ENCODE measurements around the gene APBA1.

APBA1 gene

DNA sequence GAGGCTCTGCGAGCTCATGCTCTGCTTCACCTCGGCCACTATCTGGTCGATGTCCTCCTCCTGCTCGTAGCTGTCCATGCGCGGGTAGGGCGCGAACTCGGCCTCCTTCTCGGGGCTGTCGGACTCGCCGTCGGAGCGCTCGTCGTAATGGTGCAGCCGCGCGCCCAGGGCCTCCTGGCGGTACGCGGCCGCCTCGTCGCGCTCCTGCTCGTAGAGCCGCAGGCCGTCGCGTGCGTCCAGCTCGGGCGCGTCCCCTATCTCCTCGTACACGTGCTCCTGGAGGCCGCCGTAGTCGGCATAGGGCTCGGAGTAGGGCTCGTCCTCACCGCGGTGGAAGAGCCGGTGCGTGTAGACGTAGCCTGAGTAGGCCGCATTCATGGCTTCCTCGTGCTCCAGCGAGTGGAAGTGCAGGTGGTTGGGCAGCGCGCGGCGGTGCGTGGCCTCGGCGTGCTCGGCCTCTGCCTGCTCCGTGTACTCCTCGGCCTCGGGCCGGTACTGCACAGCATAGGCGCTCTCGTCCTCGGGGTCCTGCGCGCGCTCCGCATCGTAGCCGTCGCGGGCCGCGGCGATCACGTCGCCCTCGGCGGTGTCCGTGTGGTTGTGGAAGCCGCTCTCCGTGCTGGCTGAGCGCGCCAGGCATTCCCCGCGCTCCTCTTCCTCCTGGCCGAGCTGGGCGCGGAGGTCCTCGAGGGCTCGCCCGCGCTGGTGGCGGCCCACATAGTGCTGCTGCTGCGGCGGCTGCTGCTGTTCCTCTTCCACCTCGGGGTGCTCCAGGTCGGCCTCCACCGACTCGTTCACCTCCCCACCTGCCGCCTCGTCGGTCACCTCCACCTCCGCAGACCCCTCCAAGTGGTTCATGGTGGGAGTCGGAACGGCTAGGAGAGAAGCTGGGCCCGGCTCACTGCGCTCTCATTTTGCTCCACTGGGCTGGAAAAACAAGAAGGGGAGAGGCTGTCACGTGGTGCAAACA is 155.5 kb downstream of the APBA1 start:
- DNase-seq = no peak

DNA sequence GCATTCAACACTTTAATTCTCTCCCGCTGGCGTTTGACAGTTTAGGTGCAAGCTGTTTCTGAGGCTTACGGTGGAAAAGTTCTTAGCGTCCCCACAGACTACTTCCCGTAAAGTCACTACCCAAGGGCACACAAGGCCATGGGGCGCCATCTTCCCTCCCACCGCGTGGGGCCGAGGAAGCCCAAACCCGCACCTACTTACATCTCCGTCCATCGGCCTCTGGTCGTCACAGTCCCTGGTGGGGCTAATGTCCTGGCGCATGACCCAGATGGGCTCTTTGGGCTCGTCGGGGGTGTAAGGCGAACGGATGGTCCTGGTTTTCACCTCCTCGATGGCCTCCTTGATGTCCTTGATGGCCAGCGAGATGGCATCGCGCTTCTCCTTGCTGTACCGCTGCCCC is 156.4 kb downstream of the APBA1 start:
- DNase-seq = no peak

DNA sequence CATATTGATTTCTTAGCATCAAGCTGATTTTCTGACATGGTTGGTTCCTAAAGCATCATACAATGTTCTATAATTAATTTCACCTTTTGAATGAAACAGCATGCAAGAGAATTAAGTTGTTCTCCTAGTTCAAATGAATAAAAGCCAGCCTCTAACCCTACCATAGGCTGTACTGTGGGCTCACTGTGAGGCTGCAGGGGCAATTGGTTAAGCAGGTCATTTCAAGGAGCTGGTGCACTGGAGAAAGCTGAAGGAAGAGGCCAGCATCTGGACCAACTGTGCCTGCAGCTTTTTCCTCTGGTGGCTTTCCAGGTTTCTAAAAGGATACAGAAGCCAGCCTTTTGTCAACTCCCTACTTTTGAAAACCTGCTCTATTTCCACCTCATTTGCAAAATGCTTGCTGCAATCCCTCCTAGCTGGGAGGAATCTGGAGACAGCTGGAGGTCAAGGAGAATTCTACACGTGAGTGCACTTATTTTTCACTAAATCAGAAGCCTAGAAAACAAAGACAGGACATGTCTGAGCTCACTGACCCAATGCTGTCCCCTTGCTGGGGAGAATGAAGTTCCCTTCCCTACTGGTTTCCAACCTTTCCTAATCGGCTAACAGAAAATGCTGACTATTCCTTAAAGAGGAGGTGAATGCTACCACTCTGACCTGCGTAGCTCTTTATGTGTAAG is 158.9 kb downstream of the APBA1 start:
- DNase-seq = no peak

DNA sequence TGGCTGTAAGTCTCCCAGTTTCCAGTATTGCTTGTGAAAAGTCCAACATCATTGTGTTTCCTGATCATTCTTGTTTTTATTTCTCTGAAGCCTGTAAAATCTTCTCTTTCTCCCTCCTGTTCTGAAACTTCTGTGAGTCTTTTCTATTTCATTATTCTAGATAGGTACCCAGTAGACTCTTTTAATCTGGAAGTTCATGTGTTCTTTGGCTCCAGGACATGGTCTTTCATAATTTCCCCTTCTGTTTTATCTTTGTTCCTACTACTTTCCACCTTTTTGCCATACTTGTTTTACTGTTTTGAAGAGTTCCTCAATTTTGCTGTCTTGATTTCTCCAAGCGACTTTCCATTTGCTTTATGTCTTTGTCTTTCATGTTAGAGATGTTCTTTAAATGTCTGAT is 168.1 kb downstream of the APBA1 start:
- DNase-seq = no peak

DNA sequence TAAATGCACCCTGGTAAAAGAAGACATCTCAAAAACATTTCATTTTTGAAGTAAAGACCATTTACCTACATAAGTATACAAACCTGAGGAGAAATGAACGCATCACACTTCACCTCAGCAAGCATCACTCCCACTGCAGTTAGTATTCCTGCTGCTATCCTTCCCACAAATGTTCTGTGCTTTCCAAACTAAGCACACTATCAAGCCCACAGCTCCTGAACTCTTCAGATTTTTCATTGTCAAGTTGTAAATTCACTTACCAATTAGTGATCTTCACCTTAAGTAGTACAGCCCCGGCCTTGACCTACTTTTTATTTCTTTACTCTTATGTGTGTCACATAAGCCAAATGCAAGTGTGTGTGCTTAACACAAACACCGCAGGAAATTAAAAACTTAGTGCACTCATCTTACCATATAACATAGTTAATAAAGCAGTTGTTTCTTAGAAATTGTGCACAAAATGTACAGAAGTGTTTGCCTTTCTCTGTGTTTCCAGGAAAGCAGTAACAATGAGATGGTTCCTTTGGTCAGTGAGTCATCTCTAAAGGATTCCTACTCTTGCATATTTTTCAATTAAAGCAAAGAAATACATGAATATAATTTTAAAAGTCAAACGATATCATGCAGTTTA is 169.4 kb downstream of the APBA1 start:
- DNase-seq = no peak

DNA sequence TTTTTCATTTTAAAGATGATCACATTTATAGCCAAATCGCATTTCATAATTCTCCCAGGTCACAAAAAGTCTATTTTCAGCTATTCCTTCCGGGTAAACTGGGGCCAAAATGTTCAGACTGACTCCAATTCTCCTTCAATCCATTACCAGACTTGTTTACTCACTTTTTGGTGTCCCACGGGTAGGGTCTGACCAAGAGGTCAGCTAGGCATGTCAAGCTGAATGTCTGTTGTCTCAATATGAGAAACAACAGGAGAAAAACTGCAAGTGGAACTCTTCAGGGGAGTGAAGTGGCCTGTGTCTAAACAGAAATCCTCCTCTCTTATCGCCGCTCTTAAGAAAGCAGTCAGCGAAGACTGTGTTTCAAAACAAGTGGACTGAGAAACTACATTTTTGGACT is 171.3 kb downstream of the APBA1 start:
- no peak for DNase-seq

DNA sequence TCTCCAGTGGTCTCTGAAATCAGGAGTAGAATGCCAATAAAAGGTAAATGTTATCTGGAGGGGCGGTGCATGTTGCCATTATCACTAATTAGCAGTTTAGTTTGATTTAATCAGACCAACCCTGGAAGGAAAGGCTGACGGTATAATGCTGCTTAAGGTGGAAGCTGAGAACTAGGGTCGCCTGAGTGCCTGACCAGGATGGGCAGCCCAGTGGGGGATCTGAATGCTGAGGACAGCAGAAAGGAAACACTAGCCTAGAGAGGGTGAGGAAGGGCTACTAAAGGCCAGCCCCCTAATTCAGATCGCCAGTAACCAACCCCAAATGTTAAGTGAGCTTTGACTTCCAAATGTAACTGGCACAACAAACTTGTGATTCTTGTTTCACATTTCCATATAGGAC is 172.2 kb downstream of the APBA1 start:
- DNase-seq = no peak

DNA sequence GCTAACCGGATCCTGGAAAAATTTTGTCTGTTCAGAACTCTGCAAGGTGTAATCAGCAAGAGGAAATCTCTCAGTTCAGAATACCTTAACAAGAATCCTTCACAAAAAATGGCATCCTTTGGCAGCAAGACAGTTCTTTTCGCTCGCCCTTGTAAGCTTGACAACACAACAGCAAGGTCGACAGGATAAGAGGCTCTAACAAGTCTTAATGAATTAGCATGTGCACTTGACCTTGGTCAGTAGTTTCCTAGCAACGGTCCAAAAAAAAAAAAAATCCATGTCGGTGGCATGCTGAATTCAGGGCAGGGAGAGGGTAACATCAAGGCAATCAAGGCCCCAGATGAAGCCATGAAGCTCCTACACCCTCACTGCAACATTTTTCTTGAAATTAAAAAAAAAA is 172.8 kb downstream of the APBA1 start:
- DNase-seq = no peak

DNA sequence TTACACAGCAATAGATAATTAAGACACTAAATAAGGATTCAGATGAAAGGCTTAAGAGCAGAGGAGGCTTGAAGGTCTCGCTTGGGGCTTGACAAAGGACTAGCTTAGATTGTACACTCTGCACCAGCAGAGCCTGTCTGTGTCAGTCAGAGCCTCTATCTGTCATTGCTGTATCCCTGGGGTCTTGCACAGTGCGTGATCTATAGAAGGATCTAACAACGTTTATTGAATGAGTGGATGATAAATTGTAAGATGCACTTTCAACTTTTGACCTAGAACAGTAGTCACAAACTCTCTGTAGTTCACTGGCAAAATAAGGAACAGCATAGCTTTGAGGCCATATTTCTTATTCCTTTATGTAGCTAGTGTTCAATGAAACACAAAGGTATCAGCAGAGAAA is 173.7 kb downstream of the APBA1 start:
- DNase-seq = no peak

DNA sequence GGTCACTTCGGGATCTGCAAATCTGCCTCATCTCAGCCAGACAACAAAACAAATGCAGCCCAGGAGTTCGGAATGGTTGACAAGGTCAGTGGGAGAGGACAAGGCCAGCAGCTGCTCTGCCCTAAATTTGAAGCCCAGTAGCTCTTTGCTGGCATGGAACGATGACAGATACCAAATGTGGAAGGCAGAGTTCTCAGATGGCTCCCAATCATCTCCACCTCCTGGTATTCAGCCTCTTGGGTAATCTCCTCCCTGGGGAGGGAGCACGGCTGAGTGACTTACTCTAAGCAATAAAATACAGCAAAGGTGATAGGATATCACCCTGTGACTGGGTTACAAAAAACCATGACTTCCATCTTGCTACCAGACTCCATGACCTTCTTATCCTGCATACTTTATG is 174.4 kb downstream of the APBA1 start:
- DNase-seq = no peak

DNA sequence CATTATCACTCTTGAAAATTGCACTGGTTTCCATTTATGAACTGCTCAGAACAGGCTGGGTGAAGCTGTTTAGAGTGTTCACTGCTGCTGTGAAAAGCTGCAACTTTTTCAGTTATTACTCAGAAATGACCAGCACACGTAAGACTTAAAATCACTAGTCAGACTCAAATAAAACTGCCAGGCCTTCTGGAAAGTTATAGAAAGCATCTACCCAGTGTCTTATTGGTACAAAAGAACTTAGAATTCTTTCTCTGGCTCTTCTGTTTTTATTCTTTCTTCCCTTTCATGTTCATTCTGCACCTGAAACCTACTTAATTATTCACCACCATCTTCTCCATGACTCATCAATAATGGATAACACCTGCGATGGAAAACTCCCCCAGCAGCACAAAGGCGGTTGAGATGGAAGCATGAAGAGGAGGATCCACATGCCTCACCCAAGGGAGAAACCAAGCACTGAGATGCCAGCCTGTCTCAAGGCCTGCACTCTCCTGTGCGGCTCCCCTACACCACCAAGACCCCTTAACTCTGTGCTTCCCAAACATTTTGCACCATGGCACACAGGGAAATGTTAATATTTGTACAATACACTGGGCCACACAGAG is 175.2 kb downstream of the APBA1 start:
- DNase-seq = no peak

DNA sequence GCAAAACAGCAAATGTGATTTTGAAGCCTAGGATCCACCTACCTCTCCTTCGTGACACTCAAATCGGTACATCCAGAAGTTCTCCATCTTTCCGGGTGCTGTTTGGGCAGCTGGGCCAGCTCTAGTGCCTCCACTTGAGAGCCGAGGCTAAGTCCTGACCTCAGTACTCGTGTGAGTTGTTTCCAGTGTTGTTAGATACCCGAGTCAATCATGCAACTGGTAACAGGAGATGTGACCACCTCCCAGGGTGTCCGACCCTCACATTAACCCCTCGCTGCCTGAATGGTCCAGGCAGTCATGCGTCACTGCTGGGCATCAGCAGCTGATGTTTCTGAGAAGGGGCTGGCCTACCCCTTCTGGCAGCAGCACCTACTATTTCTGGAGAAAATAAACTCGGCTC is 176.9 kb downstream of the APBA1 start:
- DNase-seq = no peak

DNA sequence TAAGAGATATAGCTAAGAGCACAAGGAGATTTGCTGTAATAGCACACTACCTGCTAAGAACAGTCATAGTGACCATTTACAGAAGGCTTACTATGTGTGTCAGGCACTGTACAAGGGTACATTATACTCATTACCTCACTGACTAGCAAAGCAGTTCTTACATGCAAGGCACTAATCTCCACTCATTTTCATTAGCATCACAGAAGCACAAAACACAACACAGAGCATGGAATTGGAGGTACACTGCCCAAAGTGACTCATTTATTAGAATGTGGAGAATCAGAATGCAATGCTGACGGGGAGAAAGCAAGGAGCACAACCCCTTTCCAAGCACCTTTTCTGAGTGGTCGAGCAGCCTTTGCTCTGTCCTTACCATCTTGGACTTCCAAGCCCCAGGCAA is 177.4 kb downstream of the APBA1 start:
- no peak for DNase-seq

DNA sequence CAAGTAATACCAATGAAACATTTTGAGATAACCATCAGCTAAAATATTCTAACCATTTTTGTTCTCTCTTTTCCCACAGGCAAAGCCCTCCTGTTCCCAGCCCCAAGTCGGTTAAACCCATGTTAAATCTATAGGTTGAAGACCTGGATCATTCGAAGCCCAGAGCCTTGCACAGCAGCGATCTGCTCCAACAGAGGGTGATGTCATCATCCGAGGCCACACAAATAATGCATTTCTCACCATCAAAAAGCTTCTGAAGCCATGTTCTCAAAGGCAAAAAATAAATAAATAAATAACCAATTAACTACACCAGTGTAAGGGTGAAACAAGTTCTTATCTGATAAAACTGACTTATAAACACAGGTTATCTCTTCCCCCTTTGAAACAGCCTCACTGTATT is 178.0 kb downstream of the APBA1 start:
- no peak for DNase-seq

DNA sequence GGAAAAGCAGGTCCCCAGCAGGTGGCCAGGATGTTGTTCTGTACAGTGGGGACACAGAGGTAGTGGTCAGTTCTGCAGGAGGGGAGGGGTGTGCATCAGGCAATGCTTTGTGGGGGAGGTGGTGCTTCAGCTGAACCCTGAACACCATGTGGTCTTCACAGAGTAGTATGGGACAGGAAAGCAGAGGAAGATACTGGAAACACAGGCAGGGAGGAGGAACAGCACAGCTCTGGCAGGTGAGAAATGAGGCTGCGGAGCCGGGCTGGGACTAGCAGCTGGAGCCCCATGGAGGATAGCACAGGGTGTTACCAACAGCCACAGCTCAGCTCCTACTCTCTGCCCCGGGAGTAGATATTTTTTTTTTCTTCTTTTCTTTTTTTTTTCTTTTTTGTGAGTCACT is 185.7 kb downstream of the APBA1 start:
- no peak for DNase-seq

DNA sequence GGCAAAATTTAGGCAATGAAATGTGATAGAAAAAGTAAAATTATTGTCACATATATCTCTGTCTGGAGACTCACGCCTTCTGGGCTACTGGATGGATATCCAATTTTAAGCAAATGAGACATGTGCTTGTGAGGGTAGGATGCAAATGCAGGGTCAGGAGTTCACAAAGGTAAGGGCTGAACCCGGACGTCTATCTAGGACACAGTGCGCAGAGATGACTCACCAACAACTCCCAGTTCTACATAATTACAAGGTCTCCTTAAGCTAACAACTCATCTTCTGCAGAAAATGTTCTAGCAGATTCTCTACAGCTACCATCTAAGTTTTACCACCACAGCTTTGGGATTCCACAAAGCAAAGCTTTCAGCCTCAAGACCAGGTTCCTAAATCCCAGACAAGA is 186.7 kb downstream of the APBA1 start:
- DNase-seq = no peak

DNA sequence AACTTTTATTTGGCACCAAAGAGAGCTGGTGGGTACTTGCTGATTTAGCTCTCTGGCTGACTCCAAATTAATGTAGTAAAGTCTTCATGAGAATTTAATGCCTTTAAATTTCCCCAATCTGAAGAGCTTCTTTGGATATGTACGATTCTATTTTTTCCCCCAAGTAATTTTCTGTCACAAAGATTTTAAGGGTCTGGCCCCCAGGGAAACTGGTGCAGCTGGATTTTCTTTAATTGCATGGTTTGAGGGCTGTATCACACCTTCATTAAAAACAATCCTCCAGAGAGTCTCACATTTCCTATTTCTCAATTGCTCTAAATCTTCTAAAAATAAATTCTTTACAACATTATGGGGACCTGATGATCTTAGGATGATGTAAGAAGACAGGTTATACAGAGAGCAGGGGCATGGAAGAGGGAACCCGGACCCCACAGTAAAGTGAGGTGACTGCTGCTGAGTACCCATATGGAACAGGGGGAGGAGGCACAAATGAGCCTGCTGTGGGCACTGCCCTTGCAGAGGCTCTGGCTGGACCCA is 188.2 kb downstream of the APBA1 start:
- no peak for DNase-seq

DNA sequence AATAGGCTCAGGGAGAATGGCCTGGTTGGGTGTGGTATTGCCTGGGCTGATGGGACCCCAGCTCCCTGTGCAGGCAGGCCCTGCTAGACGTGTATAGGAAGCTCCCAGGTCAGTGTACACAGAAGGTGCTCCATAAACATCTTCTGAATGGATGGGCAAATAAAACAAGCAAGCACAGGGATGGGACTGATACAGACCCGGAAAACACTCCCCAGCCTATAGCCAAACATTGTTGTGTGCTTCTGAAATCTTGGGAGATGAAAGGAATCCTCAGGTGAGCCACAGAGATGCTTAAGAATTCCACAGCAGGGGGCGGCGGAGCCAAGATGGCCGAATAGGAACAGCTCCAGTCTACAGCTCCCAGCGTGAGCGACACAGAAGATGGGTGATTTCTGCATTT is 195.4 kb downstream of the APBA1 start:
- no peak for DNase-seq

DNA sequence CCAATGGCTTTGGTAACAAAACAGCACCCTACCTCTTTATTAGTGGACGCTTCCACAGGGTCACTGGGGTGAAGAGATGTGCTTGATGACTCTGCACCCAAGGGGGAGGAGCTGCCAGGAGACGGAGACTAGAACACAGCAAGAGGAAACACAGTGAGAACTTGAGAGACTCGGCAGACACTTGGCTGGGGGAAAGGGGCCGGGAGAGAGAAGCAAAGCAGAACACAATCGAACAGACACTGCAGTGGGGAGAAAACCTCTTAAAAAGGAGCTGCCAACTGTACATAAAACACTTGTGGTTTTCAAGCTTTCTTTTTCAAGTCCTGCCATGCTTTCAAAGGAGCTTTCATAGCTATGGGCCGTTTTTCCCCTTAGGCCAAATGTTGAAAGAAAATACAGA is 196.2 kb downstream of the APBA1 start:
- DNase-seq = no peak

DNA sequence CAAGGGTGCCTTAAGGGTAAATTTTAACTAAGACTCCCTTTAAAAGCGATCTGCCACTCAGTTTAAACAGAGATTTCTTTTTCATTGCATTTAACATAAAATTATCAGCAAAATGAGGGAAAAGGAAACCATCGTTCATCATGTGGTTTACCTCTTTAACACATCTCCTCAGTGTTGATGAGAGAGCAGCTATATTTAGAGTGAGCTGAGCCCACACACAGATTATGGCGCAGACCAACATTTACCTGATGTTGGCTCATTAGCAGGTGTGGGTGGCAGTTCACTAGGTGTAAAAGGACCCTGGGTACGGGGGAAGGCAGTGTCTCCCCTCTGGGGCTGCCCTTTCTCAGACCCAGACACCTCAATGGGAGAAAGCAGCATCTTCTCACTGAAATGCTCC is 197.3 kb downstream of the APBA1 start:
- no peak for DNase-seq

DNA sequence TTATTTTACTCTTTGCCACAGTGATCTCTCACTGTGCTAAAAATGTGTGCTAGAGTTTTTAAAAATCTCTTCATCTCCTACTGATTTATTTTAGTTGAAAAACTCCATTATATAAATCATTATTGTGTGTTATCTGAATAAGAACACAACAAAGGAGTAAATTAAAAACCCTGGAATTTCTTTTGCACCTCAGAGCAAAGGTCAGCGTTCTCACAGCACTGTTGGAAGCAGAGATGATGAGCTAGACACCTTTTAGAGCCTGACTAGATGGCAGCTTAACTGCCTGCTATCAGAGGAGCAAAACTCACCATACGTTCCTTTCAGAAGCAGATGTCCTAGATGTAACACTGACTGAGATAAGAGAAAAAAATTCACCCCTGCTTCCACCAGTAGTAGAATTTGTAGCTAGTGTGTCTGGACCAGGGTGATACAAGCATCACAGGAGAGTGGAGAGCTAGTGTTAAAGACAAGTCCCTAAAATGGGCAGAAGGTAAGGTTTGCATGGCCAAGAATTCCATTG is 200.0 kb downstream of the APBA1 start:
- no peak for DNase-seq

DNA sequence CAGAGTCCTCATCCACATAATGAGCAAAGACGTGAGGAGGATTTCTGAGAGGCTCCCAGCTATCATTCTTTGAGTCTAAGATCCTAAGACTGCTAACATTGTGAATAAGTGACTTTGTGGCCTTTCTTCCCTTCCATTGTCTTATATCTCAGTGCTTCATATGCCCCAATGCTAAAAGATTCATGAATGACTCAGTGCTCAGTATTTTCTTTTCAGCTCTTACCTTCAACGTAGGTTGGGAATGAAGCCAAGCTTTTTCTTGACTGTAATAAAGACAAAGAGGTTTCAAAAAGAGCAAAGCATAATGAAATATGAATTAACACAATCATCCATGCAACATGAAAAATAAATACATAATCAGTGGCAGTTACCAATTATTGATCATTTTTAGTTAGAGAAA is 200.7 kb downstream of the APBA1 start:
- DNase-seq = no peak

Data from cerebellar nuclear complex (tissue), 1 donor.